ENCODE measurements around the gene ARHGAP26. TPM values are rescaled to one million over a fixed set of nuclear protein-coding genes. Genes with fewer than 3 reads are reported as not detected.
A peak's percentile ranks its signal among the peaks of the same experiment; 100 is the strongest.

Gene ARHGAP26
- total and polyA plus RNA-seq, 5 donors: 13.2 to 56.9 (median 47.0) TPM

DNA sequence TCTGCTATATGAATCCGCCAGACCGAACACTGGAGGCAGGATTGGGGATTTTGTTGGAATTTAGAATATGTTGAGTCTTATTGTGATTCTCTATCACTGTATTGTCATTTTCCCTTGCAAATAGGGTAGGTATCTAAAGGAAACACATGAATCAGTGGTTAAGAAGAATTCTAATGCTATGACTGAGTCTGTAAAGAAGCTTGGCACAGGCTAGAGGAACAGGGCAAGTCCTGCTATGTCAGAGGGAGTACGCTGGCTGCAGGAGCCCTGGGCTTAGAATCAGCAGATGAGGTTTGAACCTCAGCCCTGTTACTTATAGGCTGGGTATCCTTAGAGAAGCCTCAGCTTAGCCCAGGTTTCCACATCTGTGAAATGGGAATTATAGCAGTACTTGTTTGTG lies 435.2 kb downstream of the ARHGAP26 start:
- Histone ChIP-seq H3K9me3 (ENCODE audit: control insufficient read depth, low read length) (no peaks in the 10 kb centered on the region), H3K4me3 (ENCODE audit: low read length) (no peak overlapping the region), H3K27ac (ENCODE audit: low read length) (no peak overlapping the region), H3K4me1 (ENCODE audit: control insufficient read depth, insufficient read depth, low read length) (peaks cover 19% of the 10 kb centered on the region), H3K27me3 (ENCODE audit: control insufficient read depth, insufficient read depth) (no peaks in the 10 kb centered on the region)
- ATAC-seq: peak; percentile 45 to 72
- intact Hi-C loops (cut with DNase I): no loop called here
- DNase-seq: peak in 1 of 3 donors; percentile 29
- 83% methylated on average over 3 of the region's 3 CpGs for WGBS

DNA sequence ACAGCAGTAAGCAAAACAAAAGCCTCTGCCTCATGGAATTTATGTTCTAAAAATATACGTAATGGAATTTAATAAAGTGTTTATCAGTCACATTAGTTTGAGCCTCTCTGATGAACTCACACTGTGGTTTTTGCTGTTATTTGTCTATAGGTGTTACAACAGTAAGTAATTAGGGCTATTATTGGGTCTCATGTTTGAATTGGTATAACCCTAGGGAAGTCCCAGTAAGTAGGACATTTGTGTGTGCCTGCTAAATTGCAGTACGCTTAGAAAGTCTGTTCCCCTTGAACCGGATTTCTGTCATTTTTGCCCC lies 435.7 kb downstream of the ARHGAP26 start:
- DNase-seq (no peak), ATAC-seq (no peak)
- peaks cover 19% of the 10 kb centered on the region for H3K4me1 ChIP-seq (ENCODE audit: control insufficient read depth, insufficient read depth, low read length)
- H3K27ac ChIP-seq (ENCODE audit: low read length): no peak overlapping the region
- intact Hi-C loops (cut with DNase I): no loop called here
- H3K9me3 ChIP-seq (ENCODE audit: control insufficient read depth, low read length): no peaks in the 10 kb centered on the region
- WGBS: 80% methylated on average over 3 of the region's 3 CpGs
- H3K27me3 ChIP-seq (ENCODE audit: control insufficient read depth, insufficient read depth): no peaks in the 10 kb centered on the region
- no peak overlapping the region for H3K4me3 ChIP-seq (ENCODE audit: low read length)

DNA sequence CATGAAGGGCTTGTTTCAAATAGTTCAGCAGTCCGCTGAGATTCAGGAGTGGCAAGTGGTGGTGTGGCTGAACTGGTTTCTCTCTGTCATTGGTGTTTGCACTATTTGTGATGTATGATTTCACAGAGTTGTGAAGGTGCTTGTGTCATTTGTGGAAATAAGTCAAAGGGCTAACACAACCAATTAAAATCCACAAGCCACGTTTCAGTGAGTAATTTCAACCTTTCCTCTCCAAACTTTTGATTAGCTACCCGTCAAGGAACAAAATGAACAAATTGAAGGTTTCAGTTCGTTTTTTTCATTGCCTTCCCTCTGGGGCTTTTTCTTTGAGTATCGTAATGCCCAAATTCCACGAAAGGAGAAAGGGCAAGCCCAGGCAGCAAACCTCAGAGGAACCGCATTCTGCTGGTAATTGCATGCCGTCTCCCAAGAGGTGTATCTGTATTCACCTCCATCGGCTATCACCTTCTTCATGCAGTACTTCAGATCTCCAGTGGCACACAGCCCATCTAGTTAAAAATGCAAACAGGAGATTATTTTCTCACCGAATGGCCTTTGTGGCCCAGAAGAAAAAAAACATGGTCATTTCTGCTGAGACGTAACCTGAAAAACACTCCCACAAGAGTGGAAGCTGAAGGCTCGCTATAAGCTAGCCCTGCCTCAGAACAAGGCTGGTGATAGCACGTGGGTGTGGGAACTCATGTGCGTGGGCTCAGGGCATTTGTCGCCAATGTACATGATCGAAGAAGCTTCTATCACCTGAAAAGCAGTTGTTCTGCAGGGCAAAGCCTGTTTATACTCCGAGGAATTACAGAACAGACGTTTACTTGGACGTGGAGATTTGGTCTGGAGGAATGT lies 436.2 kb downstream of the ARHGAP26 start:
- 80% methylated on average over 19 of the region's 19 CpGs for WGBS
- no peak overlapping the region for H3K27ac ChIP-seq (ENCODE audit: low read length)
- no peaks in the 10 kb centered on the region for H3K9me3 ChIP-seq (ENCODE audit: control insufficient read depth, low read length)
- ATAC-seq (no peak), DNase-seq (no peak)
- no peaks in the 10 kb centered on the region for H3K27me3 ChIP-seq (ENCODE audit: control insufficient read depth, insufficient read depth)
- peaks cover 17% of the 10 kb centered on the region for H3K4me1 ChIP-seq (ENCODE audit: control insufficient read depth, insufficient read depth, low read length)
- intact Hi-C loops (cut with DNase I): no loop called here
- H3K4me3 ChIP-seq (ENCODE audit: low read length): no peak overlapping the region

DNA sequence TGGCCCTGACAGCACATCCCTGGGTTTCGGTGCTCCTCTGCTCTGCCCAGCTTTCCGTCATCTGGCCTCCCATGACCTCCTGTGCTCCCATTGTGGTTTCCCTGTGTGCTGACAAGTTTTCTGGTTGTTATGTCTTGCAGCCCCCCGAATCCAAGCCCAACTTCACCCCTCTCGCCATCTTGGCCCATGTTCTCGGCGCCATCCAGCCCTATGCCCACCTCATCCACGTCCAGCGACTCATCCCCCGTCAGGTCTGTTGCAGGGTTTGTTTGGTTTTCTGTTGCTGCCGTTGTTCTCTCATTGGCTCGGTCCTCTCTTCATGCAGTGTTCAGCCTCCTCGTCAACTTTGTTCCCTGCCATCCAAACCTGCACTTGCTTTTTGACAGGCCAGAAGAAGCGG lies 436.9 kb downstream of the ARHGAP26 start:
- no peak for DNase-seq
- H3K4me1 ChIP-seq (ENCODE audit: control insufficient read depth, insufficient read depth, low read length): peaks cover 19% of the 10 kb centered on the region
- no peak overlapping the region for H3K4me3 ChIP-seq (ENCODE audit: low read length)
- ATAC-seq: no peak
- no peaks in the 10 kb centered on the region for H3K9me3 ChIP-seq (ENCODE audit: control insufficient read depth, low read length)
- intact Hi-C loops (cut with DNase I): no loop called here
- 96% methylated on average over 13 of the region's 13 CpGs for WGBS
- no peaks in the 10 kb centered on the region for H3K27me3 ChIP-seq (ENCODE audit: control insufficient read depth, insufficient read depth)
- H3K27ac ChIP-seq (ENCODE audit: low read length): no peak overlapping the region

DNA sequence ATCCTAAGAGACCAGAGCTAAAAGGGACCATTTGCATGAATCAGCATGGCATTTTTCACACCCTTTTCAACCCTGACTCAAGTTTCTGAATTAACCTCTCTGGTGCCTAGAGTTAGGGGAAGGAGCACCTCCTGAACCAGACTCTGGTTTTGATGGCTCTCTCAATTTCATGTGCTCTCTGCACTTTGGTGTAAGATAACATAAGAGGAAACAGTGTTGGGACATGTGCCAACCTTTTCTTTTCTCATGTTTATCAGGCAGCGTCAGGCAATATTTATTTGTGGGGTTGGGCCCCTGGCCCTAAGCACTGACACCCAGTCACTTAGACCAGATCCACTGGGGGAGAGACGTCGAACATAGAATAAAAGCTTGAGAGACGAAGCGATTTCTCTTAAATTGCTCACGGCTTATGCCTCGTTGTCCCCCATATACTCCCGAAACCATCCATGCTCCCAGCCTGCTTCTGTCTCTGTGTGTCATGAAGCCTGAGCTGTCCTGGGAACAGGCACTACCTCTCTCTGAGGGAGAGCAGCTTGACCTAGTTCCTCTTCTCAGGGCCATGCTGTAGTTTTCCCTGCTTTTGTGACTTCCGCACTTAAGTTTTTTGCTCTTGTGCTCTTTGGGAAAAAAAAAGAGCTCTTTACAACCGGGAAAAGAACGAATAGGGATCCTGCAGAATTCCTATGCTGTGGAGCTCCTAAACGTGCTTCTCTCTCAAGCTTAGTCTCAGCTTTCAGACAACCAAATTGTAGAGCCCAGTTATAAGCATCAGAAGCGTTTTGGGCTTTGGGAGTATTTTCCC lies 437.6 kb downstream of the ARHGAP26 start:
- 52% methylated on average over 13 of the region's 13 CpGs for WGBS
- Histone ChIP-seq H3K9me3 (ENCODE audit: control insufficient read depth, low read length) (no peaks in the 10 kb centered on the region), H3K27me3 (ENCODE audit: control insufficient read depth, insufficient read depth) (no peaks in the 10 kb centered on the region), H3K4me3 (ENCODE audit: low read length) (no peak overlapping the region), H3K27ac (ENCODE audit: low read length) (peak overlapping the region; percentile 33), H3K4me1 (ENCODE audit: control insufficient read depth, insufficient read depth, low read length) (peaks cover 24% of the 10 kb centered on the region)
- peak; percentile 57 to 58 for ATAC-seq
- intact Hi-C loops (cut with DNase I): no loop called here
- no peak for DNase-seq

DNA sequence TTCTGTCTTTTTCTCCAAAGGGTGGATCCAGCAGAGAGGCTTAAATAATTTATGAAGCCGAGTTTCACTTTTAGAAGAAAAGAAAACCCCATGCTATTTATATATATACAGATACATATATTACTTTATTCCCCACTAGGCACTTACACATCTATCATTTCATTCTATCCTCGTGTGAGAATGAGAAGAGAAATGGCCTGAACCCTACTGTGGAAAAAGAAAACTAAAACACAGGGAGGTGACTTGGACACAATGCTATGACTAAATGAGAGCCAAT lies 438.1 kb downstream of the ARHGAP26 start:
- no peak for DNase-seq
- H3K9me3 ChIP-seq (ENCODE audit: control insufficient read depth, low read length): no peaks in the 10 kb centered on the region
- H3K4me1 ChIP-seq (ENCODE audit: control insufficient read depth, insufficient read depth, low read length): peaks cover 24% of the 10 kb centered on the region

DNA sequence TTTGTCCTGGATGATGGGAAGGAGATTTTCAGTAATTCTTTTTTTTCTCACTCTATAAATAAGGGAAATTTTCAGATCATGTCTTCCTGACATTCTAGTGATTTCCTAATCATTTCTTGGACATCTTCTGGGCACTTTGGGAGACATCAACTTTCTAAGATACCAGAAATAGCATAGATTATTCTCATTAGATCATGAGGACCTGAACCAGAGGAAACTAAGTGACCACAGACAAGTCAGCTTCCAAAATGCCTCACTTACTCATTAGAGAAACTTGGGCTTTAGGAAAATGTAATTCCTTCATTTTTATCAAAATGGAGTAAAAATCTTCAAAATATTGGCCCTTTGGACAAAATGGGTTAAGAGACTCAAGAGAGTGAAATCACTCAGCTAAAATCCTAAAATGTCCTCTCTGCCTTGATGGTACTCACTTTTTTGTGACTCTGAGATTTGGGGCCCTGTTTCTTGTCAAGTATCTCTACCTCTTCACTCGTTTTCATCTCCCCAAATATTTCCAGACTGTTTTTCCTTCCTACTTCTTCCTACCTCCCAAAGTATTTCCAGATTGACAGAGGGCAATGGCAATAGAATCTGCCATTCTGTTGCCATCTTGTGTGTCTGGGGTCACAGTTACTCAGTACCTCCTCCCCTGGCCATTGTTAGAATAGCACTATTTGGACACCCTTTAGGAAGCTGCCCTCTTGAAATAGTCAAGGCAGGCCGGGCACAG lies 438.8 kb downstream of the ARHGAP26 start:
- Histone ChIP-seq H3K4me1 (ENCODE audit: control insufficient read depth, insufficient read depth, low read length) (peaks cover 24% of the 10 kb centered on the region), H3K27me3 (ENCODE audit: control insufficient read depth, insufficient read depth) (no peaks in the 10 kb centered on the region), H3K9me3 (ENCODE audit: control insufficient read depth, low read length) (no peaks in the 10 kb centered on the region), H3K27ac (ENCODE audit: low read length) (no peak overlapping the region), H3K4me3 (ENCODE audit: low read length) (no peak overlapping the region)
- no peak for DNase-seq
- WGBS: 95% methylated on average over 2 of the region's 2 CpGs
- intact Hi-C loops (cut with DNase I): no loop called here
- ATAC-seq: no peak

More for the DNA sequence above, 438.1 kb downstream of the ARHGAP26 start:
- no peak overlapping the region for H3K4me3 ChIP-seq (ENCODE audit: low read length)
- no peak overlapping the region for H3K27ac ChIP-seq (ENCODE audit: low read length)
- intact Hi-C loops (cut with DNase I): no loop called here
- no peaks in the 10 kb centered on the region for H3K27me3 ChIP-seq (ENCODE audit: control insufficient read depth, insufficient read depth)
- WGBS: 57% methylated on average over 2 of the region's 2 CpGs
- ATAC-seq: no peak

DNA sequence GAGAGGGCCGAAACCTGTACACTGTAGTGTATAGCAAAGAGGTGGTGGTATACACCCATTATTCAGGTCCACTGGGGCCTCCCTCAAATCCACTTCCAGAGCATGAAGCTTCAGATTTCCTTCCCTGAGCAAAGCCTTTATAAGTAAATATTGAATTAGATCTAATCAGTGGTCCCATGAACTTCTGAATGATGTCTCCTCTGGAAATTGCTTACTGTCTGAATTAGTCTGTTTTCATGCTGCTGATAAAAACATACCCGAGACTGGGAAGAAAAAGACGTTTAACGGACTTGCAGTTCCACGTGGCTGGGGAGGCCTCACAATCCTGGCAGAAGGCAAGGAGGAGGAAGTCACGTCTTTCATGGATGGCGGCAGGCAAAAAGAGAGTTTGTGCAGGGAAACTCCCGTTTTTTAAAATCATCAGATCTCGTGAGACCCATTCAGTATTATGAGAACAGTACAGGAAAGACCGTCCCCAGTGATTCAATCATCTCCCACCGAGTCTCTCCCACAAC lies 439.8 kb downstream of the ARHGAP26 start:
- peaks cover 22% of the 10 kb centered on the region for H3K4me1 ChIP-seq (ENCODE audit: control insufficient read depth, insufficient read depth, low read length)
- no peaks in the 10 kb centered on the region for H3K27me3 ChIP-seq (ENCODE audit: control insufficient read depth, insufficient read depth)
- no peak for ATAC-seq
- H3K4me3 ChIP-seq (ENCODE audit: low read length): no peak overlapping the region
- H3K9me3 ChIP-seq (ENCODE audit: control insufficient read depth, low read length): no peaks in the 10 kb centered on the region
- intact Hi-C loops (cut with DNase I): no loop called here
- 64% methylated on average over 11 of the region's 11 CpGs for WGBS
- no peak for DNase-seq
- H3K27ac ChIP-seq (ENCODE audit: low read length): no peak overlapping the region

DNA sequence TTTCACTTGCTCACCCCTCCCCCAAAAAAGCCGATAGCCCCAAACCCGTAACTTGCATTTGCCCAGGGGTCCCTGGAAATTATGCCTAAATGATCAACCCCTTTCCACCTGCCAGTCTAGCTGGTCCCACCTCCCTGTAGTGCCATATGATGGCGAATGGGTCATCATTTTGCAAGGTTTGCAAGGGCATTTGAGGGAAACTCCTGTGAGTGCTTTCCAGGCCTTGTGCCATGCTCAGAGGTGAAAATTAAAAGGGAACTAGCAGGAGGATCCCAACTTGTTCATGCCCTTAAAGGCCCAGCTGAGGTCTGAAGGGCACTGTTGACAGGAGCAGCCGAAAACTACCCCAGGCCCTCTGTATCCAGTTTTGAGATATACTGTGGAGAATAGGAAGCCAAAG lies 440.4 kb downstream of the ARHGAP26 start:
- Histone ChIP-seq H3K27ac (ENCODE audit: low read length) (no peak overlapping the region), H3K4me3 (ENCODE audit: low read length) (no peak overlapping the region), H3K9me3 (ENCODE audit: control insufficient read depth, low read length) (no peaks in the 10 kb centered on the region), H3K27me3 (ENCODE audit: control insufficient read depth, insufficient read depth) (no peaks in the 10 kb centered on the region), H3K4me1 (ENCODE audit: control insufficient read depth, insufficient read depth, low read length) (peaks cover 22% of the 10 kb centered on the region)
- WGBS: 83% methylated on average over 4 of the region's 4 CpGs
- intact Hi-C loops (cut with DNase I): no loop called here
- no peak for ATAC-seq
- no peak for DNase-seq

DNA sequence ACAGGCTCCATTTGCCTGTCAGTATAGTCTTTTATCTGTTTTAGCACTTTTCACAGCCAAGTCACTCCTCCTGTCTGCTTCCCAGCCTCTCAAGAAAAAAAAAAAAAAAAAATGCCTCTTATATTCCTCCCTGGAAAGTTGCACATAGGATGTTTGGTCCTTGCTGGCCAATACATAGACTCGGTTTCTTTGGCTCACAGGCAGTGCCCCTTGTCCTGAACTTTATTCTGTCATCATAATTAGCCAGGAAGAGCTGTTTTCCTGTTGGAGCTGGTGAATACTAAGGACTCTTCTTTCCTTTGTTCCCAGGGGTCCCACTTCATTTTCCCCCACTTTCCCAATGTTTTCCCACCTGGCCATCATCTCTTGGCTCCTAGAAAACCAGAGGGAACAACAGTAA lies 442.1 kb downstream of the ARHGAP26 start:
- H3K4me1 ChIP-seq (ENCODE audit: control insufficient read depth, insufficient read depth, low read length): peaks cover 15% of the 10 kb centered on the region
- H3K4me3 ChIP-seq (ENCODE audit: low read length): no peak overlapping the region
- H3K27me3 ChIP-seq (ENCODE audit: control insufficient read depth, insufficient read depth): no peaks in the 10 kb centered on the region
- ATAC-seq (peak in 1 of 2 donors; percentile 12), DNase-seq (no peak)
- WGBS: 27% methylated on average over 1 of the region's 1 CpG
- no peaks in the 10 kb centered on the region for H3K9me3 ChIP-seq (ENCODE audit: control insufficient read depth, low read length)
- intact Hi-C loops (cut with DNase I): no loop called here
- no peak overlapping the region for H3K27ac ChIP-seq (ENCODE audit: low read length)
